DND-41 (cell line): ENCODE measurements around the gene DCLK1.

Experiments
- ATAC-seq: fragments of 200-7000 bp; cut with Tn5 transposase; 3 replicates; pipeline ENCODE4 v1.9.1; 2021; ENCODE audit warnings: low read depth; ENCODE audit not compliant: insufficient read depth
- DNase-seq: peaks from one replicate; pipeline ENCODE4 v3.0.0-alpha.2; 2020
- H2AFZ ChIP-seq: 2 replicates; pipeline ENCODE4 v1.6.0; 2012; ENCODE audit warnings: low read depth, low read length
- H3K27ac ChIP-seq: 2 replicates; pipeline ENCODE4 v1.5.1; 2012; ENCODE audit warnings: low read length, inconsistent platforms
- H3K27me3 ChIP-seq: fragments of 200-600 bp; sonication (generic); 2 replicates; pipeline ENCODE4 v1.6.0; 2012; ENCODE audit warnings: low read length, mild to moderate bottlenecking, inconsistent platforms; ENCODE audit not compliant: insufficient read depth, poor library complexity
- H3K36me3 ChIP-seq: 2 replicates; pipeline ENCODE4 v1.5.1; 2012; ENCODE audit warnings: low read length, inconsistent platforms; ENCODE audit not compliant: insufficient read depth
- H3K4me1 ChIP-seq: 2 replicates; pipeline ENCODE4 v1.5.1; 2012; ENCODE audit warnings: mild to moderate bottlenecking, low read length; ENCODE audit not compliant: insufficient read depth
- H3K4me2 ChIP-seq: 2 replicates; pipeline ENCODE4 v1.6.0; 2012; ENCODE audit warnings: mild to moderate bottlenecking, moderate library complexity, low read length, inconsistent platforms; ENCODE audit not compliant: insufficient read depth
- H3K4me3 ChIP-seq, 2 experiments: fragments of 200-600 bp in 1 of 2; shearing (Covaris generic) in 1 of 2; 2 replicates each; pipeline ENCODE4 v1.5.1; 2012 to 2016; ENCODE audit warnings: inconsistent platforms in 2 of 2, low read length in 2 of 2, mild to moderate bottlenecking in 2 of 2, low read depth in 1 of 2, moderate library complexity in 1 of 2
- H3K79me2 ChIP-seq: 2 replicates; pipeline ENCODE4 v1.6.0; 2012; ENCODE audit warnings: low read length, inconsistent platforms; ENCODE audit not compliant: insufficient read depth
- H3K9ac ChIP-seq: 2 replicates; pipeline ENCODE4 v1.6.0; 2012; ENCODE audit warnings: low read depth, mild to moderate bottlenecking, inconsistent platforms, low read length, moderate library complexity
- H3K9me3 ChIP-seq: 2 replicates; pipeline ENCODE4 v1.5.1; 2012; ENCODE audit warnings: low read length, moderate library complexity, mild to moderate bottlenecking, inconsistent platforms; ENCODE audit not compliant: insufficient read depth, severe bottlenecking
- H4K20me1 ChIP-seq: 2 replicates; pipeline ENCODE4 v1.6.0; 2012; ENCODE audit warnings: low read length; ENCODE audit not compliant: insufficient read depth
- EZH2 ChIP-seq: IDR thresholded peaks from 3 replicates; pipeline ENCODE4 v1.6.1; 2012; ENCODE audit warnings: borderline replicate concordance, low read depth, mild to moderate bottlenecking, moderate library complexity, low read length, inconsistent platforms; ENCODE audit not compliant: severe bottlenecking
- TF ChIP-seq, protein P1 (sequence below): IDR thresholded peaks from 2 replicates; pipeline ENCODE4 v1.5.1; 2012; ENCODE audit warnings: borderline replicate concordance, low read length, moderate library complexity, mild to moderate bottlenecking; ENCODE audit not compliant: poor library complexity, severe bottlenecking; ENCODE audit errors: extremely low read depth

Gene DCLK1

GRCh38 chr13:35833608-35834275 is 297.4 kb downstream of the DCLK1 start:
- Histone ChIP-seq H2AFZ (no peak overlapping the region), H3K4me1 (no peaks in the 10 kb centered on the region), H3K4me2 (no peak overlapping the region), H3K27ac (no peak overlapping the region), H3K9ac (no peak overlapping the region), H3K9me3 (no peaks in the 10 kb centered on the region), H3K36me3 (no peaks in the 10 kb centered on the region), H3K79me2 (no peaks in the 10 kb centered on the region), H3K4me3 (no peak overlapping the region), H3K27me3 (no peaks in the 10 kb centered on the region), H4K20me1 (no peaks in the 10 kb centered on the region)
- ATAC-seq (no peak), DNase-seq (no peak)
- no peak for TF ChIP-seq EZH2
- TF ChIP-seq, protein P1, sequence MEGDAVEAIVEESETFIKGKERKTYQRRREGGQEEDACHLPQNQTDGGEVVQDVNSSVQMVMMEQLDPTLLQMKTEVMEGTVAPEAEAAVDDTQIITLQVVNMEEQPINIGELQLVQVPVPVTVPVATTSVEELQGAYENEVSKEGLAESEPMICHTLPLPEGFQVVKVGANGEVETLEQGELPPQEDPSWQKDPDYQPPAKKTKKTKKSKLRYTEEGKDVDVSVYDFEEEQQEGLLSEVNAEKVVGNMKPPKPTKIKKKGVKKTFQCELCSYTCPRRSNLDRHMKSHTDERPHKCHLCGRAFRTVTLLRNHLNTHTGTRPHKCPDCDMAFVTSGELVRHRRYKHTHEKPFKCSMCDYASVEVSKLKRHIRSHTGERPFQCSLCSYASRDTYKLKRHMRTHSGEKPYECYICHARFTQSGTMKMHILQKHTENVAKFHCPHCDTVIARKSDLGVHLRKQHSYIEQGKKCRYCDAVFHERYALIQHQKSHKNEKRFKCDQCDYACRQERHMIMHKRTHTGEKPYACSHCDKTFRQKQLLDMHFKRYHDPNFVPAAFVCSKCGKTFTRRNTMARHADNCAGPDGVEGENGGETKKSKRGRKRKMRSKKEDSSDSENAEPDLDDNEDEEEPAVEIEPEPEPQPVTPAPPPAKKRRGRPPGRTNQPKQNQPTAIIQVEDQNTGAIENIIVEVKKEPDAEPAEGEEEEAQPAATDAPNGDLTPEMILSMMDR: no peak

GRCh38 chr13:35833031-35833430 is 298.2 kb downstream of the DCLK1 start:
- no peak overlapping the region for H3K4me2 ChIP-seq
- ATAC-seq (no peak), DNase-seq (no peak)
- no peak overlapping the region for H3K27ac ChIP-seq
- H2AFZ ChIP-seq: no peak overlapping the region
- TF ChIP-seq, protein P1: no peak
- no peak for TF ChIP-seq EZH2
- H3K27me3 ChIP-seq: no peaks in the 10 kb centered on the region
- H3K4me3 ChIP-seq: no peak overlapping the region
- H3K9ac ChIP-seq: no peak overlapping the region
- no peaks in the 10 kb centered on the region for H3K79me2 ChIP-seq
- no peaks in the 10 kb centered on the region for H4K20me1 ChIP-seq
- no peaks in the 10 kb centered on the region for H3K9me3 ChIP-seq
- H3K4me1 ChIP-seq: no peaks in the 10 kb centered on the region
- H3K36me3 ChIP-seq: no peaks in the 10 kb centered on the region

- Histone ChIP-seq H3K27ac (no peak overlapping the region), H3K79me2 (no peaks in the 10 kb centered on the region), H3K4me3 (no peak overlapping the region), H4K20me1 (no peaks in the 10 kb centered on the region), H2AFZ (no peak overlapping the region), H3K9me3 (no peaks in the 10 kb centered on the region), H3K4me2 (no peak overlapping the region), H3K36me3 (no peaks in the 10 kb centered on the region), H3K9ac (no peak overlapping the region), H3K27me3 (no peaks in the 10 kb centered on the region), H3K4me1 (no peaks in the 10 kb centered on the region)
- TF ChIP-seq EZH2: no peak
- TF ChIP-seq, protein P1: no peak
- ATAC-seq (no peak), DNase-seq (no peak)
Observed at GRCh38 chr13:35832551-35832950, 298.6 kb downstream of the DCLK1 start.
